HG03442 (cell line): ENCODE results near the gene HTRA1.

Experiments used
- ATAC-seq: cut with Tn5 transposase; IDR thresholded peaks from one replicate; pipeline ENCODE4 v1.9.1; 2021; ENCODE audit warnings: mild to moderate bottlenecking, moderate library complexity; ENCODE audit not compliant: unreplicated experiment

HTRA1 gene

DNA sequence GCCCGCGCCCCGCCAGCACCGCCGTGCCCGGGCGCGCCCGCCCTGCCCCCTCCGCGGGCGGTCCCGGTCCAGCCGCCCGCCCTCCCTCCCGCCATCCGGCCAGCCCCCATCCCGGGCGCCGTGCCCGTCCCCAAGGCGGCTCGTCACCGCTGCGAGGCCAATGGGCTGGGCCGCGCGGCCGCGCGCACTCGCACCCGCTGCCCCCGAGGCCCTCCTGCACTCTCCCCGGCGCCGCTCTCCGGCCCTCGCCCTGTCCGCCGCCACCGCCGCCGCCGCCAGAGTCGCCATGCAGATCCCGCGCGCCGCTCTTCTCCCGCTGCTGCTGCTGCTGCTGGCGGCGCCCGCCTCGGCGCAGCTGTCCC lies at the start of gene HTRA1:
Gene HTRA1 (plus strand): TSS at position 187 of the 362 bp plus-strand sequence. CDS start 100 bp downstream, at position 287.
- no peak for ATAC-seq

DNA sequence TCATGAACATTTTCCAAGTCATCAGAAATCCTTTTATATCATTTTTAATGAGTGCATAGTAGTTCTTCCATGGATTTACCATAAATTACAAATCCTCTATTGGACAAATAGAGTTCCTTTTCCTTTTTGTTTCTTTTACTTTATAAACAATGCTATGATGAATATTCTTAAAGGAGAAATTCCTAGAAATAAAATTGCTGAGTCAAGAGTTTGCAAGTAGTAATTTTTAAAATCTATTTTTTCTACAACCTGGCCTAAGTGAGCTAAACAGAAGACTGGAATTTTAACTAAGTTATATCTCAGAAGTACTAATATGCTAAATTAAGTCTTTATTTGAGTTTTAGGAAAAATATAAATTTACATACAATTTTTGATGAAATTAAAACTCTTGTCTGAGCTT lies 48.0 kb upstream of the HTRA1 start:
- ATAC-seq, result no peak

DNA sequence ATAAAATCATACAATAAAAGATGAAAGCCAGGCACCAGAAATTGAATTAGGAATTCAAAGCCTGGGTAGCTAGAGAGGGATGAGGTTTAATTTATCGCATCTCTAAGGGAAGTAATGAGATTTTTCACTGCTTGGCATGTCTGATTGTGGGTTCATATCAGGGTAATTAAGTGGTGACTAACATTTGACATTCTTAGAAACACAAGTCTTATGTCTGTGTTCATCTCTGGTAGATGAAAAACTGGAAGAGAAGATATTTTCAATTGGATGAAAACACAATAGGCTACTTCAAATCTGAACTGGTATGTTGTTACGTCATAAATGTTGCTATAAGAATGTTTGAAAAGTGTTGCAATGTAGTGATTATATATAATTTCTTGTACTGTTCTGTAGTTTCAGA lies 43.7 kb upstream of the HTRA1 start:
- ATAC-seq, result no peak

DNA sequence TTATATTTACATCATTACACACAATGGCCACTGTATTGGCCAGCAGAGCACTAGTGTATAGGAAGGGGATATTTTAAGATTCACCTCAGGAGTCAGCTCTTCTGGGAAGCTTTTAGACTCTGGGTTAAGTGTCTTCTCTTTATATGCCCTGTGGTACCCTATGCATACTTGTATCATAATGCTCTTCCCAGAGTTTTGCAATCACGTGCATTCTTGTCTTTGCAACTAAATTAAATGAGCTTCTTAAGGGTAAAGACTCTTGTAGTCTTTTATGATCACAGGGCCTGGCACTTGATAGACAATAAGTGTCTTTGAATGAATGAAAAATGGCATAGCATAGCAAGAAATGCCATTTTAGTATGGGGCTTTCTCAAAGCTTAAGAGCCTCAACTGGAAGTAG lies 42.3 kb upstream of the HTRA1 start:
- no peak for ATAC-seq

GRCh38 chr10:122419876-122420623 lies 41.3 kb upstream of the HTRA1 start:
- ATAC-seq, result no peak

GRCh38 chr10:122420624-122421007 lies 40.7 kb upstream of the HTRA1 start:
- ATAC-seq, result no peak

DNA sequence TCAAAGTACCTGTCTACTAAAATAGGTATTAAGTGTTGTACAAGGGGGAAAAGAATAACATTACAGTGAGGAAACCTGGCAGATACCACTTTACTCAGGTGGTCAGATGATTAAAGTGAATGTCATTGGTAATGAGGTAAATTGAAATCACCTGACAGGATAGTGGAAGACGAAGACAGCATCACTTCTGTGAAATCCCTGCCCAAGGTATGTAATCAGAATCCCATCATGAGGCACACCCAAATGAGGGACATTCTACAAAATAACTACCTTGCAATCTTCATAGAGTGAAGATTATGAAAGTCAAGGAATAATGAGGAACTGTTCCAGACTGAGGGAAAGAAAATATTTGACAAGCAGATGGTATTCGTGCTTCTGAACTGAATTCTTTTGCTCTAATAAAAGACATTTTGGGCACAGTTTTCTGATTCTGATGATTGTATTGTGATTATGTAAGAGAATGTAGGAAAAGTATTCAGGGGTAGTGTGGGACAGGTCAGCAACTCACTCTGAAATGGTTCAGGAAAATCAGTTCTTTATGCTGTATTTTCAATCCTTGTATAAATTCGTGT lies 40.2 kb upstream of the HTRA1 start:
- ATAC-seq, result no peak

- ATAC-seq, result no peak
These were observed 39.6 kb upstream of the HTRA1 start for GRCh38 chr10:122421742-122422141.

DNA sequence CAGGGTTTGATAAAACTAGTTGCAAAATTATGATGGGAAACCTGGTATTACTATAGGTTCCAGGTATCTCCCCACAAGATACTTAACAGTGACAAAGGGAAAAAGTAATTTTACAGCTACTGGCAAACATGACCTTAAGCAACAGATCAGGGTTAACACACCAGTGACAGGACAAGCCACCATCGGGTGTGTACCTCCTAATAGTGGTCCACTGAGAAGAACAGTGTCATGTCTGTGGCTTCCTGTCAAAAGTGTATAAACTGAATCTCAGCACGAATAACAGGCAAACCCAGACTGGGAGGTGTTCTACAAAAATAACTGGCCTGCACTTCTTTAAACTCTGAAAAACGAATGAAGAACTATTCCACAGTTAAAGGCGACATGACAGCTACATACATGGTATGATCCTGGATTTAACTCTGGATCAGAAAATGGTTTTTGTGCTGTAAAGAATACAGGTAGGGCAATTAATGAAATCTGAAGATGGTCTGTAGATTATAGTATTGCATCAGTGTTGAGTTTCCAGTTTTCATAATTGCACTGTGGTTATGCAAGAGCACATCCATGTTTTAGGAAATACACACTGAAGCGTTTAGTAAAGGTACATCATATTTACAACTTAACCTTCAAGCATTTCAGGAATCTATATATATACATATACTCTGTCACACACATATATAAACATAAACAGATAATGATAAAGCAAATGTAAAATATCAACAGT lies 38.9 kb upstream of the HTRA1 start:
- no peak for ATAC-seq

DNA sequence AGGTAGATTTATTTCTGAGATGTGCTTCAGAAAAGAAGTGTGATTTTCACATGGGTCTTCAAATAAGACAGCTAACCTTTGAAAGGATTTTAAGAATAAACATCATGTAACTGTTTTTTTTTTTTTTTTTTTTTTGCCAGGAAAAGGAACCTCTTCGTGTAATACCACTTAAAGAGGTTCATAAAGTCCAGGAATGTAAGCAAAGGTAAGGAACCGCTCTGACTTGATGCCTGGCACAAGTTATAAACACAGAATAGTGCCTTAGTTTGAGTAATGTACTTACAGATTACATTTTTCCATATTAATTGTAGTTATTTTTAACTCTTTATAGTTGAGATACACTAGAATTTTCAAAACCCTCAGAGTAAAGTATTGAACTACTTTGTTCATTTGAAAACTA lies 37.3 kb upstream of the HTRA1 start:
- ATAC-seq, result no peak

DNA sequence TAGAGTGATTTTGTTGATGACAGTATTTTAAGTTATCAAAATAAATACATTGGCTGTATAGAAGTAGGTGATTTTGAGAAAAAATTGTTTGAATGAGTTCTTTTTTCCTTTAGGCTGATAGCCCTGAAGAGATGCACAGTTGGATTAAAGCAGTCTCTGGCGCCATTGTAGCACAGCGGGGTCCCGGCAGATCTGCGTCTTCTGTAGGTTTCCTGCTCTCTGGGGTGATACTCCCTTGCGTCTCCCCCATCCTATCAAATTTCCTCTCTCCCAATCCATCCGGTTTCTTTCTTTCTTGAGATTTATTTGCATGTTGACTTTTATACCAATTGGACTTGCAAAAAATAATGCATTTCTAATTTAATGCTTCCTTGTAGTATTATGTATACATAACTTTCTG lies 34.5 kb upstream of the HTRA1 start:
- ATAC-seq, result no peak

GRCh38 chr10:122427280-122427679 lies 34.1 kb upstream of the HTRA1 start:
- ATAC-seq, result no peak

DNA sequence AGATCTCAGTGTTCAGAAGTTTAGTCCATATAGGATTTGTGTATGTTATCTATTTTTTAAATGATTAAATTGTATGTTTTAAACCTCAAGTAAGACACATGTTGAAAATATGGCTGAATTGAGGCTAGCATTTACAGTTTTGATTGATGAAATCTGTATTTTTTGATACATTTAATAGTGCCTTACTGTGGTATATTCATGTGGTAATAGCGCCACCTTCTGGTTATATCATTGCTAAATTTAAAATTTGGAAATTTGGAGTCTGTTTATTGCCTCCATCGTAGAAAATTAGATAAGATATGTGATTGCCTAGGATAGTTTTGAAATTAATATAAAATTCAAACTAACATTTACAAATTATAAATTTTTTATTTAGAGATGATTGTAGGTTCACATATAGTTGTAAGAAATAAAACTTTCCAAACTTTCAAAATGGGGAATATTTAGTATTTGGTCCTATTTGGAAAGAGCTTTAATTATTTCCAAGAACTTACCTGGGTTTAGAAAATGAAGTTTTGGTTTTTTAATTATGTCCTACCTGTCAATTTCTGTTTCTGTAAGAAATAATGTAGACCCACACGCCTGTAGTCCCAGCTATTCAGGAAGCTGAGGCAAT lies 26.0 kb upstream of the HTRA1 start:
- no peak for ATAC-seq

GRCh38 chr10:122441961-122442360 lies 19.4 kb upstream of the HTRA1 start:
- ATAC-seq, result no peak

DNA sequence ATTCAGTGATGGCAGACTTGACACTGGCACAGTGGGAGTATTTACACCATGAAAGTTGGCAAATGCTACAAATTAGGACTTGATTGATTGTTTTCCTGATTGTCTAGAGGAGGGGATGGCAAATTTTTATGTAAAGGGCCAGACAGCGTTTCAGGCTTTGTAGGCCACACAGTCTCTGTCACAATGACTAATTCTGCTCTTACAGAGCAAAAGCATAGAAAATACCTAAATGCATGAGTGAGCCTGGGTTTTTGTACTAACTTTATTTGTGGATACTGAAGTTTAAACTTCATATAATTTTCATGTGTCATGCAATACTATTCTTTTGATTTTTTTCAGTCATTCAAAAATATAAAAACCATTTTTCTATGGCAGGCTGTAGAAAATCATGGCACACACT lies 15.9 kb upstream of the HTRA1 start:
- no peak for ATAC-seq

DNA sequence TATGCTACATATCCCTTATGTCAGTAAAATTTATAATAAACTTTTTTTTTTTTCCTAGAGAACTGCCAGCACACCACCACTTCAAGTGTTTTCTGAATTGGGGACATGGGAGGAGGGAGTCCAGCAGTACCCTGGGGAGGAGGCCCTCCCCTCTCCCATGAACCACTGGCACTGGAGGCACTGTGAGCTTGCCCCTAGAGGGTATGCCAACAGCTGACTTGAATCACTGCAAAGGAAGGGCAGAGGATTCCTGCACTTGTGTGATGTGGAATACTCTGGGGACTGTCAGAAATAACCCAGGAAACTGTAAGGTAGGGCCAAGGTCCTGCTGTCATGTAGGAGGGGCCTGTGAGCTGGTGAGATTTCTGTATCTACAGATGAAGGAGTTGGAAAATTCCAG lies 15.4 kb upstream of the HTRA1 start:
- no peak for ATAC-seq

- no peak for ATAC-seq
These were observed 14.5 kb upstream of the HTRA1 start for GRCh38 chr10:122446668-122447423.

DNA sequence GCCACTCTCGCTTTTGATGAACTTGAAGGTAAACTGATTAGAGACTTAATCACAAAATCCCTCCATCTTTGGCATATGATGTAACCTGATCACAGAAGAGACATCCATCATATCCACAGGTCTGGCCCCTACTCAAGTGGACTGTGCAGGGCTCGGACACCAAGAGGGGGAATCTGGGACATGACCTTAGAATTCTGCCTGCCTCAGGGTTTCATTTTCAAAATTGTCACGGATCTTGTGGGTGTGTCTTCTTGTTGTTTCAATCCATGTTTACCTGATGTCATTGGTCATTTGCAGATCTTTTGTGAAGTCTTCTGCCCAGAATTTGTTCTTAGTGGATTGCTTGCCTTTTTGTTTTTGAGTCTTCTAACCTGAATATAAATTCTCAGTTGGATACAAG lies 12.8 kb upstream of the HTRA1 start:
- ATAC-seq, result no peak

DNA sequence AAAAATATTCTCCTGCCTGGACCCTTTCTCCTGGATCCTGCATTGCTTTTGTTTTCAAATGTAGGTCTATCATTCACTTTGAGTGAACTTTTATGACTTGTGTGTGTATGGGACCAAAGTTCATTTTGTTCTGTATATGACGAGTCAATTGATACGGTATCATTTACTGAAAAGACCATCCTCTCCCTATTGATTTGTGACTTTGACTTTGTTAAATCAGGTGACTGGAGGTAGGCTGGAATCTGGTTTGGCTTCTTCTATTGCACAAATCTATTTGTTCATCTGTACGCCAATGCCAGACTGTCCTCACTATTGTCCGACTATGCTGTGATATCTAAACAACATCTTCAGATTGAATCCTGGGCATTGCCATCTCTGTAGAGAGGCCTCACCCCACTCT lies 12.2 kb upstream of the HTRA1 start:
- no peak for ATAC-seq

DNA sequence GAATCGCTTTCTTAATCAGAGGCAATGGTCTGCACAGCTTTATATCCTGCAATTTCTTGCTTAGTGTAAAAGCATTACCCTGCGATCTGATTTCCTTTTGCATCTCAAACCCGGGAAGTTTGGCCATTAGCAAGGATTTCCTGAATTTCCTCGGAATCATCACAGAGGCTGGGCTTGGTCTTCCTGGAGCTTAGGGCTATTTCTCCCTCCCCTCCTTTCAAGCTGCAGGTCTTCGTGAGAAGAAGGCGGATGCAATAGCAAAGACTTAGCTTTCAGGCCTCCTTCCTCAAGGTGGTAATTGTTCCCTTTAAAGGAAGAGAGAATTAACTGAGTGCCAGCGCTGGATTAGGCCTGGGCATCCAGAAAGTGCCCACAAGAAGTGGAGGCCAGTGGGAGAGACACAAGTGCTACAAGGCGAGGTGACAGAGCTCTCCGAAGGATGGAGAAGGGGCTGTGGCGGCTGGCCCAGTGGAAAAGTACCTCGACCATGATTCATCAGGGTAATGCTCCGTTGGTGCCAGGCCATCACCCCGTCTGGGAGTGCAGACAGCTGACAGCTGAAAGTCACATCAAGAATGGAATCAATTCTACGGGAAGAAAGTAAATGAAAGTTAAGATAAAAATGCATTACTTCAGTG lies 10.9 kb upstream of the HTRA1 start:
- no peak for ATAC-seq

DNA sequence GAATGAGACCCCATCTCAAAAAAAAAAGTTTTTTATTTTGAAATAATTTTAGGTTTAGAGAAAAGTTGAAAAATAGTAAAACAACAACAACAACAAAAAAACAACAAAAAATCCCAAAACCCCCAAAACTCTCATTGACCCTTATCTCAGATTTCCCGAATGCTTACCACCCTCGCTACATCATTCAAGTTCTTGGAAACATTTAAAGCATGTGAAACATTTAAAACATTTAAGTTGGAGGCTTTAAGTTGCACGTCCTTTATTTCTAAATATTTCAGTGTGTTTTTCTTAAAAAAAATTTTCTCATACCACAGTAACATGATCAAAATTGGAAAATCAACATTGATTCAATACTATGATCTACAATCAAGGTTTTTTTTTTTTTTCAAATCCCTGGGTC lies 7.3 kb upstream of the HTRA1 start:
- ATAC-seq, result no peak
